Measurements from ENCODE around the gene CLK3.
"Not testable (repeated sequence)": the region's sequence is repeated elsewhere in the genome, so short reads cannot be mapped to it uniquely, and the experiment has no call there.

The CLK3 gene

DNA sequence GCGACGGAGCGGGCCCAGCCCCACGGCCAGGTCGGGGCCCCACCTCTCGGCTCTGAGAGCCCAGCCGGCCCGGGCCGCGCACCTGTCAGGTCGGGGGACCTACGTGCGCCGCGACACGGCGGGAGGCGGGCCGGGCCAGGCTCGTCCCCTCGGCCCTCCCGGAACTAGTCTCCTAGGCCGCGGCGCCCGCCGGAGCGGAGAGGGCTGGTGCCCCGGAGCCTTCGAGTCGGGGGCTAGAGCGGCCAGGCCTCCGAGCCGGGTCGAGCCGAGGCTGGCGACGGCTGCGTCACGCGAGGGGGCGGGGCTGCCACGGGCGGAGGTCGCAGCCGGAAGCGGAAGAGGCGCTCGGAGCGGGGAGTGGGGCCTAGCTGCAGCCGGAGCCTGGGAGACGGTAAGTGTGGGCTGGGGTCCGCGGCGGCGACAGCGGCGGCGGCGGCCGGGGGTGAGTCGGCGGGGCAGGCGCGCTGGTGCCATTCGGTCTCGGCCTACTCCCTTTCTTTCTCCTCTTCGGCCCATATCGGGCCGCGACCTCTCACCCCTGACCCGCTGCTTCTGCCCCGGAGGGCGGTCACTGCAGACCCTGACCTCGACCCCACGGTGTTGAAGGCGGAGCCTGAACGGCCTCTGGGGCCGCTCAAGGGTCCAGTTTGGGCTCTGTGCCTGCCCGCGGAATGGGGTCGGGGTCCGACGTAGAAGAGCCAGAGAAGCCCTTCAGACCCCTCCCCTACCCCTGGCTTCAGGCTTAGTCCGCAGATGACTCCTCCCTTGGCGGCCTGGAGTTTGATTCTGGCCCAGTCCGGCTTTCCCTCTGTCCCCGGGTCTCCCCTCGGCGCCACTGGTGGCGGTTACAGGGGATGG lies at the start of gene CLK3:
CLK3 (plus strand) TSS at position 329 of the 858 bp plus-strand sequence. CDS start 3,361 bp downstream, outside the sequence.
- DNase-seq (ENCODE audit: low spot score): peak; percentile 95

DNA sequence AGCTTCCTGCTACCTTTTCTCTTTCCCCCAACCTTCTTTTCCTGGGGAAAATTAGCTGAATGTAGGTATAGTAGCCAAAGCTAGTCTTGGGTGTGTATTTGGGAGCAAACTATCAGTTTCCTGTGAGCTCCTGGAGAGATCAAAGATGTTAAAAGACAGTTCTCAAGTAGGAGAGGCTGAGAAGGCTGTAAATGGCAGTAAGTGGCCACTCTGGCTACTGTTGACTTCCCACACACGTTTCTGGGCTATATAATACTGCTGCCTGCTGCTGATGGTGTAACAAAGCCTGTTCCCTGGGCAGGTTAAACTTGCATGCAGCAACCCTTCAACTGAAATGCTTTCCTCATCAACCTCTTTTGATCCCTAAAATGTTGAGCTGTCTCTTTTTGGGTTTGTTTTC lies 47.0 kb upstream of the CLK3 start:
- no peak for DNase-seq (ENCODE audit: low spot score)

DNA sequence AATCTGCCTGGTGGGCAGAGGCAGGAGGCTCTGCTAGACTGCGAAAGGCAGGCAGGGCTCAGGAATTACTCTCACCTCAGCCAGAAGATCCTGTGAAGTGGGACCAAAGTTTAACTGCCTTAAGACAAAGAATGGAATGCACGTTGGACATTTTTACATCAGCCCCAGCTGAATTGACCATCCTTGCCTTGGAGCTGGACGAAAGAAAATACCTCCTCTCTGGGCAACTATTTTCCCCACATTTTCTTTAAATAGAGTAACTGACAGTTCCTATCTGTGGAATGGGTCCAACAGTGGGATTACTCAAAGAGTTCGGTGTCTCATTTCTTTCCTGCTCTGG lies 45.9 kb upstream of the CLK3 start:
- no peak for DNase-seq (ENCODE audit: low spot score)

DNA sequence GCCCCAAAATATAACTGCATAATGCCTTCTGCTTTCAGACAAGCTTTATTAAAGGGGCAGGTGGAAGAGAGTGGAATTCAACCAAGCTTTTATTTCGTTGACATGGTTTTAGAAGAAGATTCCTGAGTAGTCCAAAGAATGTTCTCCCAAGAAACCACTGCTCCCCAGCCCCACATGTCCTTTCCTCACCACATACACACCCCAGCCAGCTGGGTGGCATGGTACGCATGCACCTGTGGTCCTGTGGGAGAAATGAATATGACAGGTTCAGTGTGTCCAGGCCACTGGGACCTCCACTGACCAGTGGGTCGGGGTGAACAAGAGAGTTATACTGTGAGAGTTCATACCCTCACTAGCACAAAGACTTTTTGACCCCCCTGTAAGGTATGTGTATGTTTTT lies 44.4 kb upstream of the CLK3 start:
- no peak for DNase-seq (ENCODE audit: low spot score)

DNA sequence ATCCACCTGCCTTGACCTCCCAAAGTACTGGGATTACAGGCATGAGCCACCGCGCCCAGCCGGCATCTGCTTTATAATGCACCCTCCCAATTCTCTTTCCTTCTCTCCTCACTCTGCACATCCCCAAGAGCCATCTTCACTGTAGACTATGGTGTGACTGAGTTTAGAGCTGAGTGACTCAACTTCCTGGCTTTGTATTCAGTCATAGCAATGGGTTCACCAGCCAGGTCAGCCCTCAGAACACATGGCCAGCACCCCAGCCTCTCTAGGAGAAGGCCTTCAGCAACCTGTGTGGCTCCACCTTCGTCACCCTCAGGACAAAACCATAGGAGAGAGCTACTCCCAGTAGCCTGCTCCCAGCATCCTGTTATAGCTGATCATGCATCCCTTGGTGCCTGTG lies 41.6 kb upstream of the CLK3 start:
- DNase-seq (ENCODE audit: low spot score): peak; percentile 27

DNA sequence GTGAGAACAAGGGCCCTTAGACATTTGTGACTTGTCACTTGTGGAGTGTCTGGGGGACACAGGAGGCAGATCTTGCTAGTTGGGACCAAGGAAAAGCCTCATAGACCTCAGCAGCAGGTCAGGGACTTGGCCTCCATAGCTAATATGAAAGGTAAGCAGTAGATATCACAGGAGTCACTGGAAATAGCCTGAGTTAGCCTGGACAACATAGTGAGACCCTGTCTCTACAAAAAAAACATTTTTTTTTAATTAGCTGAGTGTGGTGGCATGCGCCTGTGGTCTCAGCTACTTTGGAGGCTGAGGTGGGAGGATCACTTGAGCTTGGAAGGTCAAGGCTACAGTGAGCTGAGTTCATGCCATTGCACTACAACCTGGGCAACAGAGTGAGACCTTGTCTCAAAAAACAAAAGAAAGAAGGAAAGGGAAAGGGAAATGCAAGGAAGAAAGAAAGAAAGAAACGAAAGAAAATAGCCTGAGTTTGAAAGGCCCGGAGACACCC lies 37.1 kb upstream of the CLK3 start:
- DNase-seq (ENCODE audit: low spot score): no peak

DNA sequence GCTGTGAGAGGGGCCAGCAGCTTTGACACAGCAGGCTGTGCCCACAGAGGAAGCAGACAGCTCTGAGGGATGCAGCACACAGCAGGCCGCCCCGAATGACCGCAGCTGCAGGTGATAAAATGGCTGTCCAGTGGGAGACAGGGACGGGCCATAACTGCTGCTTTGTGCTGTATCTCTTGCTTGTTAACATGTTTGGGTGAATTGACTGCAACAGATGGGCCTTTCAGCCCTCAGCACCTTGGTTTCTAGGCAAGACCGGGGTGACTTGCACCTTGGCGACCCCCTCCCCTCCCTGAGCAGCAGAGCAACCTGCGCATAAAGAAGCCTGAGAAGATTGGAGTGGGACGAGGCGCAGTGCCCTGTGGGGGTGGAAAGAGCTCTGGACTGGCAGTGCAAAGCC lies 36.6 kb upstream of the CLK3 start:
- DNase-seq (ENCODE audit: low spot score): no peak

DNA sequence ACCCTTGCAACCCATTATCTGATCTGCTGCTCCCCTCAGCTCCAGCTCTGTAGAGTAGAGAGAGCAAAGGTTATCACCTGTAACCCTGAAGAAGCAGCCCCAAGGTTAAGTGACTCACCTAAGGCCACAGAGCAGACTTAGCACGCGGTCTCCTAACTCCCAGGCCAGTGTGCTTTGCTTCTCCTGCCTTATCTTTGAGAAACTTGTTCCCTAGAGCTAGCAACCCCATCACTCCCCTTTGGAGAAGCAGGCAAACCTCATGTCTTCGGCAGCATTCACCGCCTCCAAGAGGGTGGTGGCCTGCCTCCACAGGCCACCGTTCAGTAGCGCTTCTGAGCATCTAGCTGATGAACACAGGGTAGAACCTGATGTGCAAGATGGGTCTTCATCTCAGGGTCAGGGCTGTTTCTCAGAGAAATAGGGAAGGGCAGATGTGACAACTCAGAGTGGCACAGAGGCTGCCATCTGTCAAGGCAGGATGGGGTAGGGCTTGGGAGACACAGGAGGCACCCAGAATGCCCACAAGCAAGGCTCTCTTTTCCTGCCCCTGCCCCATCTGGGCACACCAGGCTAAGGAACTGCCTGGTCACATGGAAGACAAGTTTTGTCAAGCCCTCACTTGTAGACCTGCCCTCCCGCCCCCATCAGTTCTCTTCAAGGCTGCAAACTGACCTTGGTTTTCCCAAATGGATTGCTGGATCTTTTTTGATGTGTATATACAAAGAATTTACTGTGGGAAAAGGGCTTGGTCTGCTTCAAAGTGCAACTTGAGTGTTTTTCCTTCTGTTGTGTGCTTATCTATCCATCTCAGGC lies 34.9 kb upstream of the CLK3 start:
- DNase-seq (ENCODE audit: low spot score): no peak

DNA sequence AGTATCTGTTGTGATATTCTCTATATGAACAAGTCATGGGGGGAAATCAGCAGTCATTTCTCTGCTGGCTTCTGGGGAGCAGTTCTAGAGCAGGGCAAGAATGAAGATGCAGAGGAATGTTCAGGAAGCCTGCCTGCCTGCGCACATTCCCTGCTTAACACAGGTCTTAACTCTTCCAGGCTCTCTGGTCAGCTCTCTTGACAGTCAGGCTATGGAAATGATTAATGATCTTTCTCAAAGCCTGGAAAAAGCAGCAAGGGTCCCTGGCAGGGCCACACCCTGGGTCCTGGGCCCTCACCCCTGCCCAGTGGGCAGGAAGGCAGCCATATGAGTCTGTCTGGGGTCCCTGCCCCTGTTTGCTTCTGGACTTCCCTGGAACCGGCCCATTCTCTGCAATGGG lies 31.4 kb upstream of the CLK3 start:
- no peak for DNase-seq (ENCODE audit: low spot score)

DNA sequence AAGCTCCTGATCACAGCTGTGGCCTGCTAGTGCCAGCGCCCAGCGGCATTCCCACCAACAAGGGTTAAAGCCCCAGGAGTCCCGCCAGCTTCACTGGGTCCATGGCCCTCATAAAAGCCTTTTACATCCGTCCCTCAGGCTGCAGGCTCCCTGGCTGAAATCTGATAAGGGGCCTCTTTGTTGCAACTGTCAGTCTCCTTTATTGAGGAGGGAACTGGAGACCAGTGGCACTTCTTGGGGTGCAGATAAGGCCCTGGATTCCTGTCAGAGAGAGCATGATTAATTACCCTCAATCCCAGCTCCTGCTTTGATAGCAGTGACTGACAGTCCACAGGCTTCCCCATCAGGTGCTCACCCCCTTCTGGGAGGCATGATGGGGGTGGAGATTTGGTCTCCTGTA lies 30.9 kb upstream of the CLK3 start:
- DNase-seq (ENCODE audit: low spot score): no peak

DNA sequence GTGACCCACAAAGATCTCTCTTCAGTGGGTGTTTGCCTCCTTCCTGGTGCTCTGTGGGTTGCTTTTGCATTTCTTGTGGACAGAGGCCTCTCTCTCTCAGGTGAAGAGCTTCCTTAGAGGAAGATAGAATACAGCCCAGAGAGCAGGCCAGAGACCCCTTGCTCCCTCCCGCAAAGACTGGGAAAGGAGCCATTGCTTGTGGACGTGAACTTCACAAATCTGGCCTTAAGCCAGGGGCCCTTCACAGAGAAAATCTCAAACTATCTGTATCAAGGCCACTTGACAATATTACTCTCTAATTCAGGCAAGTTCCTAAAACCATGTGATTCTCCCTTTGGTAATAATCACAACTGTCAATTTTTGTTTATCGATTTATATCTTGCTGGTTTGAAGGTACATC lies 30.4 kb upstream of the CLK3 start:
- DNase-seq (ENCODE audit: low spot score): no peak

DNA sequence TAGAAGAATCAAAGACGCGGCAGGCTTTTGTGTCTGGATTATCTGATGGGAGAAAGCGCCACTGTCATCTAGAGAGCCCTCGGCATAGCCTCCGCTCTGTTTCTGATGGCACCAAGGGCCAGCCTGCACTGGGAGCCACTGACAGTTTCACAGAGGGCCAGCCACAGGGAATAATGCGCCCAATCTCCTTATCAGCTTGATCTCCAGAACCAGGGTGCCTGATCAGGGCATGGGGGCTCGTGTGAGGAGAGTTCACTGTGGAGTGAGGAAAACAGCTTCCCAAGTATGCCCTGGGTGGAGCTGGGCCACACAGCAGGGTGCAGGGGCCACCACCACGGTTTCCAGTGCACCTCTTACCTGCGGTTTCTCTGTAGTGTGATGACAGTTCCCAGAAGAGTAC lies 29.8 kb upstream of the CLK3 start:
- DNase-seq (ENCODE audit: low spot score): no peak

DNA sequence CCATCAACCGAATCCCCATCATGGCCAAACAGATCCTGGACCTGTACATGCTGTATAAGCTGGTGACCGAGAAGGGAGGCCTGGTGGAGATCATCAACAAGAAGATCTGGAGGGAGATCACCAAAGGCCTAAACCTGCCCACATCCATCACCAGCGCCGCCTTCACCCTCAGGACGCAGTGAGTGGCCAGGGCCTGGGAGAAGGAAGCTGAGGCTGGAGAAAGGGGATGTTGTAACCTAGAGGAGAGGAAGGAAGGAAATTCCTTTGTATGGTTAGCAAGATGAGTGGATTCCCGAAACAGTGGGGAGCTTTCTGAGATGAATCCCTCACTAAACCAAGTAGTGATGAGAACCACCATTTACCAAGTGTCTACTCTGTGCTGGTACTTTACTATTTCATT lies 25.8 kb upstream of the CLK3 start:
- no peak for DNase-seq (ENCODE audit: low spot score)

DNA sequence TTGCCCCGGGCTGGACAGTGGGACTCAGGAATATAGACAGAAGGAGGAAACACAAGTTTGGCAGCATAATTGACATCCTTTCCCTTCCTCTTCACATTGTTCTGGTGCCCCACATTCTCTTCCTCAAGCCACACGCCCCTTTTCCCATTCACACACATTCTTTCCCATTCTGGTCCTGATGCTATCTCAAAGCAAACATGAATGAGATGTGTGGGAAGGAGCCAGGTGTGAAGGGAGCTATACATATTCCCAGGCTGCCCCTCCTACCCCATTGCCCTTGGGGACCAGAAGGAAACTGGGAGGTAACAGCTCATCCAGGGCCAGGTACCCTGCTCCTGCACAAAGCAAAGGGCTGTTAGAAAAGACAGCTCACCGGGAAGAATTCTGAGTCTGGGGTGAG lies 23.4 kb upstream of the CLK3 start:
- DNase-seq (ENCODE audit: low spot score): no peak

DNA sequence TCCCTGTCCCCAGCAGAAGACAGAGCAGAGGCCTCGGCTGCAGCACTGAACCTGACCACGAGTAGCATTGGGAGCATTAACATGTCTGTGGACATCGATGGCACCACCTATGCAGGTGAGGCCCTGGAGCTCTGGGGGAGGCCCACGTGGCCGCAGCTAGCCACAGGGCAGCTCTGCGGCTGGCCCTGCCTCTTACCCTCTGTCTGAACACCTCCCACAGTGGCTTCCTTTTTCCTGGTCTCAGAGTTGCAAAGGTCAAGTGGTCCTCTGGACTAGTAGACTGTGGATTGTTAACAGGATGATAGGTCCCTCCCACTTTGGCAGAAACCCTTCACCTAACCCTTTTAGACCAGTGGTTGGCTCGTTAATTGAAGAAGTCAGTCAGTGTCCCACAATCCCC lies 22.5 kb upstream of the CLK3 start:
- DNase-seq (ENCODE audit: low spot score): no peak

DNA sequence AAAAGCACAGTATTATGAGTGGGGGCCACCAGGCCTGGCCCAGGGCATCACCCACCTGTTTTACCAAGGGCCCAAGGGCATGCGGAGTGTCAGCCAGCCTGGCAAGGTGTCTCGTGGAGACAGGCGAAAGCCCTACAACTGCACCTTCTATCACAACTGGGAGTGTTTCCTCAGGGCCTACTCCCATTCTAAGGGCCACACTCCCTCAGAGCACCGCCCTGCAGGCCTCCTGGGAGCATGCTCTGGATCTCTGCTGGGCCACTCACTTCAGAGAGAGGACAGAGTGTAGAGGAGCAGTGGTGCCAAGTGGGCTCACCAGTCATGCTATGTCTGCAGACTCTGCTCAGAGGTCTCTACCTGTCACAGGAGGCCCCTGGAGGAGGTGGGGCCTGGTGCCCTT lies 21.2 kb upstream of the CLK3 start:
- DNase-seq (ENCODE audit: low spot score): no peak

DNA sequence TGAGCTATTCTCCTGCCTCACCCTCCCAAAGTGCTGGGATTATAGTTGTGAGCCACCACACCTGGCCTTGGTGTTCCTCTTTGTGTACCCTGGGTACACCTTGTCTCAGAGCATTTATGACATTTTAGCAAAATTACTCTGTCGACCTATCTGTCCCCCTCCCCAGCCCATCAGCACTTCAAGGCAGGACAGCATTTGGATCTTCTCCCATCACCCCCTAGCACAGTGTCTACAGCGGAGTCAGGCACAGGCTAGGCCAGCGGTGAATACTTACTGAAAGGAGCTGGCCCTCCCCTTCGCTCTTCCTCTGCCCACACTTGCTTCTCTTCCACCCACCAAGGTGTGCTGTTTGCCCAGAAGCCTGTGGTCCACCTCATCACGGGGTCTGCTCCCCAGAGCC lies 20.4 kb upstream of the CLK3 start:
- DNase-seq (ENCODE audit: low spot score): no peak

DNA sequence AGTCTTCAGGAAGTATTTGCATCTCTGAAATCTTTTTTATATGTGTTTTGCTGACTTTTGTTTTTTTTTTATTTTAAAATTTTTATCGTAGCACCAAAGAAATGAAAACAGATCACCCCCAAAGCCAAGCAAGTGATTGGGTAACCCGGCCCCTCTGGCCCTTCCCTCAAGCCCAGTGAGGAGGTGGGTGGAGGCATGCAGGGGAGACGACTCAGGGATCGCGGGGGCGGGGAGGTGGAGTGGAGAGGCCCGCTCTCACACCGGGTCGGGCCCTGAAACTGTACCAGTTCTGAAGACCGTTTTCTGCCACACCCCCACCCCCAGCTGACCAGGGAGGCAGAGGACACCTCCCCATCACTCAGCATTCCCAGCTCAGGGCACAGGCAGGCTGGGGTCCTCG lies 18.9 kb upstream of the CLK3 start:
- not testable (repeated sequence) for DNase-seq (ENCODE audit: low spot score)

DNA sequence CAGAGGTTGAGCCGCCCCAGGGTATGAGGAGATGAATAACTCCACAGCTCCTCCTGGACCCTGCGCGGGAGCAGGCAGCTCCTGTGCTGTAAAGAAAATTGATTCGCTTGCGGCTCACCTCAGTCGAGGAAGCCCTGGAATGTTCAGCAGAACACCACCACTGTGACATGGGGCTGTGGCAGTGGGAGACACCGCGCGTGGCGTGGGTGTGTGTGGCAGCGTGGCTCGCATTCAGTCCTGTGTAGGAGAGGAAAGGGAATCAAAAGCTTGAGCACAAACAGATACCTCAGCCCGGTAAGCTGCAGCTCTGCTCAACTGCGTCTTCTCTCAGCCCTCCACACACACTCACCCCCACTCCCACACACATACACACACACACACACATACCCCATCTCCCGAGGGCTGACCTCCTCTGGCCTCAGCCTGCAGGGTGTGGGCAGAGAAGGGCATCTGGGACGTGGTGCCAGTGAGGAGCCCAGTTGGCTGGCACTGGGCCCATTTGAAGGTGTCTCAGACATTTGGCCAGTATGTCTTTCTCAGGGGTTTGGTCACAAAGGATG lies 18.4 kb upstream of the CLK3 start:
- not testable (repeated sequence) for DNase-seq (ENCODE audit: low spot score)

DNA sequence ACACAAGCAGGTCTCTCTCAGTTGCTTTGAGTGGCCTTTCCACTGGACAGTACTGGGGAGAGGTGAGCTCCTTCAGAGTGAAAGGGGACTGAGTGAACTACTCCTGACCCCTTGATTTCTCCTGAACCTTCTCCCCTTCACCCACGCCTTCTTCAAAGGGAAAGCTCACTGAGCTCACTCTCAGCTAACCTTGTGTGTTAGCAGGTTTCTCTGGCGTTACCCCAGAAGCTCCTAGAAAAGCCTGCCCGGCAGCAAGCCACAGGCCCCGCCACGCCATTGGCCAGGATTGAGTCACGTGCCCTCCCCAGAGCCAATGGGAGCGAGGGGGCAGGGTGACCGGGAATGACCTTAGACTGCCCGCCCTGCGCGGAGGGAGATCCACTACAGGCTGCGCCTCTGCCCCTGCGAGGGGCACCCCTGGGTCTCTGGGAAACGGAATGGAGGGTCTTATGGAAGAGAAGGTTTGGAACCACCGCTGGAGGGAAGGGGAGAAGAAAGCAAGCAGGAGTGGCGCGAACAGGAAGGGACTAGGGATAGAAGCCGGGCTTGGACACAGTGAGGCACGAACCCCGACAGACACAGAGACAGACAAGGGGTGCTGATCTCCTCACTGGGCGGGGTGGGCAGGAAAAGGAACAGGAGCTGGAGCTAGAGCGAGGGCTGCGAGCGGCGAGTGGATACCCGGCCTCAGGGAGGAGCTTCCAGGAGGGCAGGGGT lies 17.4 kb upstream of the CLK3 start:
- peak; percentile 99 for DNase-seq (ENCODE audit: low spot score)

DNA sequence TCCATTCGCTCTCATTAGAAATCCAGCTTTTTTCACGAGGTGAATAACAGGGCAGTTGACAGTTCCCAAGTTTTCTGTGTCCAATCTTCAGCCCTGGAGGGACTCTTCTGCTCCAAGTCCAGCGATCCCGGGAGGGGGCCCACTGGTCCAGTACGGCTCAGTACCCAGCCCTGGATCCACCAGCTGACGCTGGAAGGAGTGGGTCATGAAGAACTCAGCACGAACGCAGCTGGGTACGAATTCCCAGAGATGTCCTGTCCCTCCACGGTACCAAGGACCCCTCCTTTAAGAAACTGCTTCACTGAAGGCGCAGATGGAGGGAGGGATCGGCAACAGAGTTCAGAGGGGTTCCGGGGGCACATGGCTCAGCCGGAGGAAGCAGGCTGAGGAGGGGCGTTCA lies 16.5 kb upstream of the CLK3 start:
- DNase-seq (ENCODE audit: low spot score): no peak

DNA sequence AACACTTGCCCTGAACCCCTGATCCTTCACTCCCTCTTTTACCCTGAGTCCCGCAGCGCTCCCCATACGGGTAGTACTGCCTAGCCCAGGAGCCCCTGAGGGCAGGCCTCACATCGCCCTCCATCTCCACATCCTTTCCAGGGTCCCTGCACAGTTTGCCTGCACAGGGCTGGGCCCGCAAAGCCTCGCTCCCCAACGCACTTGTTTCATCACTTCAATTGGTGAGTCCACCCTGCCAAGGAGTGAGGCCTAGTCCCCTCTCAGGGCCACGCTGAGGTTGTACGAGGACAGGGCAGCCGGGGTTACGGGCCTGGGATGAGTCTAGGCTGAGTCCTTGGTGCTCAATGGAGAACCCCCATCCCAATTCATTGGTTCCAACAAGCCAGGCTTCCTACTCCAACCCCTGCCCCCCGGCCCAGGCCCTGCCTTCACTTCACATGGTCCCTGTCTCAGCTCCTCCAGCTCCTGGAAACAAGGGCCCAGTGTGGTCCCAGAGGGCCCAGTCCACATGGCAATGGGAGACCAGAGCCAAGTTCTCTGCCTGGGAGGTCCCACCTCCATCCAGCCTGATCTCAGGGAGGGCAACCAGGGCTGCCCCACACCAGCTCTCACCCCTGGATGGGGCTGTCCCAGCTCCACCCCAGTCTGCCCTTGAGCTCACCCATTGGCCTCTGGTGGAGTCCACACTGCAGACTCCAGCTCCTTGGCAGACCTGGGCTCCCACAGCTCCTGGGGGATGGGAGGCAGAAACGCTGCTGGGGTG lies 12.4 kb upstream of the CLK3 start:
- no peak for DNase-seq (ENCODE audit: low spot score)
